Left renal cortex interstitium (tissue), 4 donors: Measurements from ENCODE around the gene COL2A1. TPM values are rescaled to one million over a fixed set of nuclear protein-coding genes. Genes with fewer than 3 reads are reported as not detected.

Experiments used
- DNase-seq, 4 donors: peaks; one replicate each; pipeline ENCODE4 v3.0.0-alpha.2; 2013; ENCODE audit warnings: low read depth in 4 of 4, low spot score in 2 of 4, missing footprints in 1 of 4
- polyA plus RNA-seq, 4 donors: library from polyadenylated mRNA; unstranded; fragments of 120-200 nt; gene quantifications; one replicate each; pipeline ENCODE4 v1.2.1, GENCODE V29; 2013; ENCODE audit not compliant: insufficient read length in 4 of 4

COL2A1 gene
- polyA plus RNA-seq, 4 donors: 38.3 to 66.6 (median 45.3) TPM

DNA sequence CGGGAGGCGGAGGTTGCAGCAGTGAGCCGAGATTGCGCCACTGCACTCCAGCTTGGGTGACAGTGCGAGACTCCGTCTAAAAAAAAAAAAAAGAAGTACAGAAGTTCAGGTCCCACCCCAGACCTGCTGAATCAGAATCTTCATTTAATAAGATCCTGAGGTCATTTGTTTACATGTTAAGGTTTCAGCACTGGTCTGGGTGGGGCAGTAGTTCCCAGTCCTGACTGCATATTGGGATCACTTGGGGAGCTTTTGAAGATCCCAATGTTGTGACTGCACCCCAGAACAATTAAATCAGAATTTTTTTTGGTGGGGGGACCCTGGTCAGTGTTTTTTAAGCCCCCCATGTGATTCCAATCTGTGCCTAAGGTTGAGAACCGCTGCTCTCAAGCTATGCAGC, 11.7 kb upstream of the COL2A1 start:
- no peak for DNase-seq

DNA sequence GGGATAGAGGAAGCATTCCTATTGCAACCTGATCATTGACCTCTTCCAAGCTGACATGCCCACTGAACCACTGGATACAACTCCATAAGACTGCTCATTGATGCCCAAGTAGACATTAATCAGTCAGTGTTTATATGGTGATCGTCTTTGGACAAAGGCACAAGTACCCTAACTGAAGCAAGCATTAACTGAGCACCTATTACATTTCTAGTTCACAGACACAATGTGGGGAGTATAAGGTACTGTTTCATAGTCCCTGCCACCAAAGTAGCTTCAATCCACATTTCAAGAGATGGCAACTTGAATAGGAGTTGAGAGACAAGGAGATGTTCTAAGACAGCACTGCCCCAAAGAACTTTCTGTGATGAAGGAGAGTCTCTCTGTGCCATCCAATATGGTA, 10.9 kb upstream of the COL2A1 start:
- DNase-seq: no peak

DNA sequence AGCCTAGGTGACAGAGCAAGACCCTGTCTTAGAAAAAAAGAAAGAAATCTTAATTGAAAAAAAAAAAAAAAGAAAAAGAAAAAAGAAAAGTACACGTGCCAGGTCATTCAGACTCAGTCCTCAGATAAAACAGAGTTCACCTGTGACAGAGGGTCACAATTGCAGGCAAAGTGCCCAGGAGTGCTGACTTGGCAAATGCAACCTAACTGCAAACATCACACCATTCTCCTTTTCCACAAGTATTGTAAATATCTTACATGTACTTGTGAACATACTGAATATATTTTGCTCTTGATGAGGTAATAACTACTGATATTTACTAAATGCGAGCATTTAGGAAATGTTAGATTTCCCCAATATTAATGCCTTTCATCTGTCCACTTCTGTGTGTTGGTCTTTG, 9.0 kb upstream of the COL2A1 start:
- no peak for DNase-seq

DNA sequence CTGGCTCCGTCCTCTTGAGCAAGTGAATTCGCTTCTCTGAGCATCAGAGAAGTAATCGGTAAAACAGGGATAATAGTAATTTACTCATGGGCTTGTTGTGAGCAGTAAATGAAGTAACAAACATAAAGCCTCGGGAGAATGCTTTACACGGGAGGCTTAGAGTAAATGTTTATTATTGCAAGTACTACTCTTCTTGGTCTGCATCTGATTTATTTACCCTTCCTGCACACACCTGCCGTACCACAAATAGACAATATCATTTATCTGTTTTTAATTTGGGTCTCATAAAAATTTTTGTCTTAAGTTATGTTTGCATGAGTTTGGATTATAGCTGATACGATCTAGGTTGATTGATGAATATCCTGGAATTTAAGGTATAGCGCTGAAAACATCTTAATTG, 7.8 kb upstream of the COL2A1 start:
- no peak for DNase-seq

DNA sequence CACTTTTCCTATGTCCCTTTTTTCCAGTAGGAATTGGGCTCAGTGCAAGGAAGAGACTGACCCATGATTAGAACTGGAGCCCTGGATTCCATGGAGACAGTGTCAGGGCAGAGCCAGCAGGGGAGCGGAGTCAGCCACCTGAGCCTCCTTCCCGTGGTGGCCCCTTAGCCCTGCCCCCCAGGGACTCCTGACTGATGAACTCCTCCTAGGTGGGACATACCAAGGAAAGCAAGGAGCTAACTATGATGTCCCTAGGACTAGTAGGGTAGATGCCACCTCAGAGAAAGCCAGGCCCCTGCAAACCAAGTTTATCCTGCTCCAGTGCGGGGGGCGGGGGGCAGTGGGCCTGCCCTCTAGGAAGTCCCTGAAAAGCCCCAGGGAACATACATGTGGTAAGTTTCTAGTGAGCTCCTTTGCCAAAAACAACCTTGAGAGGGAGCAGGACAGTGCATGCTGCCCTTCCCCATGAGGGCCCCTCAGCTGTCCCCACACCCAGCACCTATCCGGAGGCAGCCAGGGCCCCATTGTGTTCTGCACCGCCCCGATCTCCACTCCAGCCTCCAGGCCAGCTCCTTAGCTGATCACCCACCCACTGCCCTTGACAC, 6.2 kb upstream of the COL2A1 start:
- no peak for DNase-seq

DNA sequence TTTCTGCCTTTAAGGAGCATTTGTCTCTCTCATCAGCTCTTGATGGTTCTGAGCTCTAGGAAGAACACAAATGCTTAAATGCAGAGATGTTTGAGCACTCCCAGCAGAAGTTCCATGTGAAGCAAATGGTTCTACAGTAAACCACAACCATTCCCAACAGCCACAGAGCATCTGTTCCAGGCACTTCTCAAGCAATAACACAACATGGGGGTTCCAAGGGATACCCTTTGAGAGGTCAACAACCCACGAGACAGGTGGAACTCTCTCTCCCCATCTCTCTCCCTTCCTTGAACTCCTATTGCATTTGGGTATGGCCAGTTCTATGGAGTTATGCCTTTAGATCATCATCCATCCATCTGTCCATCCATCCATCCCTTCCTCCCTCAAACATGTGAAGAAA, 5.2 kb upstream of the COL2A1 start:
- no peak for DNase-seq

DNA sequence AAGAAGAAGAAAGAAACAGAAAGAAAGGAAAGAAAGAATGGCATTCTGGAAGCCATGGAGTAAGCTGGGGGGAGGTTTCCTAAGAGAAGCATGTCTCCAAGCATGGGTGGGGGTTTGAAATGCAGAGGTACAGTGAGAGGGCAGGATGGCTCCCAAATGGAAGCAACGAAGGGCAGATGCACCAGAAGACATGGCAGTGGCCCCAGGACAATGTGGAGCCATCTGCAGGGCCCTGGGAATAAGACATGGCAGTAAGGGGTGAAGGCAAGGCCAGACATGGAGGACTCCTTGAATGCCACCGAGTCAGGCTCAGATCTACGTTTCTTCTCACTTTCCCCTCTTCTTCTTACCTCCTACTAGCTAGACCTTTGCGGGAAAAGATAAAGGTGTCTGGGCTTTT, 4.7 kb upstream of the COL2A1 start:
- no peak for DNase-seq

DNA sequence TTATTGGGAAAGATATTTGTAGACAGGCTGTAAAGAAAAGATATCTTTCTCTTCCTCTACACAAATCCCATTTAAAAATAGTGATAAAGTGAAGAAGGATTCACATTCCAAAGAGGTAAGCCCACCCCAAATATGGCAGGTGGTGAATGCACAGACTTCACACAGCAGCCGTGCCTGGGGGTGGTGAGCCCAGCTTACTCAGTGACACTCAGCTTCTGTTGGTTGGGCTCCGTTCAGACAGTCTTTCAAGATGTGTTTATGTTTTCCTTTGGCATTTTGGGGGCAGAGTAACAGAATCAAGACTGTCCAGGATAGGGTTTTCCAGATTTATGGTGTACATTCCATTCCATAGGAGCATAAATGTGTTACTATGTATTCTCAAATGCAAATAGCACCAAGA, 4.1 kb upstream of the COL2A1 start:
- no peak for DNase-seq

DNA sequence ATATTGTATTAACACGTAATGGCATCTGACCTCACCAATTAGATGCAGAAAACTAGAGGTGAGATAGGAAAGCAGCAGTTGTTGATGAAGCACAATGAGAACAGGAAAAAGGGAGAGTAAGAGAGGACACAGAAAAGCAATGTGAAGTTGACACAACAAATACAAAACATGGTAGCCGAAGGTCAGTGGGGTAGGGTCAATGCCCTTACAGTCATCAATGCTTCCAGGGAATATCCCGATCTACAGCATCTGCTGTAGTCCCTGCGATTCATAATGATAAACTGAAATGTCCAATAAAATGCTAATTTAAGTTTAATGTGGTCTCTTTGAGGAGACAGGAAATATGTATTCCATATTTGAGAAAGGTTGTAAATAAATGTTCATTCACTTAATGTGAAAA, 2.9 kb upstream of the COL2A1 start:
- DNase-seq: no peak

DNA sequence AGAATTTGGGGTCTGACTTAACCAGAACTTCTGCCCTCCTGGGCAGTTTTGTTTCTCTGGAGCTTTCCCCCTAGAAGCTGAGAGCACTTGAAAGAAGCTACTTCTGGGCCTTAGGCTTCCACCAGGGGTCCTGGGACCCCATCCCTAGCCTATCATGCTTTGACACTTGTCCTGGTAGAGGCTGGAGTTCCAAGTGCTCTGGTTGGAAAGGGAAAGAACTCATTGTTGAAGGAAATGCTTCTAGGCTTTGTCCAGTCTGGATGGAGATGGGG, 1.4 kb upstream of the COL2A1 start:
- DNase-seq: no peak

DNA sequence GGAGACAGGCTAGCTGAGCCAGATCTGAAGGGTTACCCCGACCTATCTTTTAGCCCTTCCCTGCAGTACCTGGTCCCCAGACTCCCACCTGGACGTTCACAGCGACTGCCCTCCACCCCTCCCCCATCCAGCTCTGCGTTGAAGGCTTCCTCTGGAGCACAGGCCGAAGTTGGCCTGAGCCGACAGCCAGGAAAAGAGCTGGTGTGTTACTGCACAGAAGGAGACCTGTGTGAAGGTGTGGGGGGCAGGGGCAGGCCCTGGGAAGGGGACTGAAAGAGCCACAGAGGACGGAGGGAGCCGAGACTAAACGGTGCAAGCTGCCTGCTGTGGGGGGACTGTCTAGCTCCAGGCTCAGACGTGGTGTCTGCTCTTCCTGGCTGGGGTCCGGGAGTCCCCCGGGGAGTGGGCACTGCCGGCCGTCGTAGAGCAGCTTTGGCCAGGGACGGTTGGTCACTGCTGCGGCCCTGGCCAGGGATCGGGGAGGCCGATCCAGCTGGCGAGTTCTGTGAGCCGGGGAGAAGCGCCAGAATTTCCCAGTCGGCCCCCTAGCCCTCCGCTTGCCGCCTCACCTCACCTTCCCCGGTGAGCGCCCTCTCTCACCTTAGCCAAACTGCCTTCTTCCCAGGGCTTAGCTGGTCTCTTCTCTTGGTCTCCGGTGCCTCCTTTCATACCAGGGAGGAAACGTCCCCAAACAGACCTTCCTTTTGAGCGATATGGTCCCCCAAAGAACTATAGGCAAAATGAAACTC, 899 bp upstream of the COL2A1 start:
- DNase-seq: no peak

DNA sequence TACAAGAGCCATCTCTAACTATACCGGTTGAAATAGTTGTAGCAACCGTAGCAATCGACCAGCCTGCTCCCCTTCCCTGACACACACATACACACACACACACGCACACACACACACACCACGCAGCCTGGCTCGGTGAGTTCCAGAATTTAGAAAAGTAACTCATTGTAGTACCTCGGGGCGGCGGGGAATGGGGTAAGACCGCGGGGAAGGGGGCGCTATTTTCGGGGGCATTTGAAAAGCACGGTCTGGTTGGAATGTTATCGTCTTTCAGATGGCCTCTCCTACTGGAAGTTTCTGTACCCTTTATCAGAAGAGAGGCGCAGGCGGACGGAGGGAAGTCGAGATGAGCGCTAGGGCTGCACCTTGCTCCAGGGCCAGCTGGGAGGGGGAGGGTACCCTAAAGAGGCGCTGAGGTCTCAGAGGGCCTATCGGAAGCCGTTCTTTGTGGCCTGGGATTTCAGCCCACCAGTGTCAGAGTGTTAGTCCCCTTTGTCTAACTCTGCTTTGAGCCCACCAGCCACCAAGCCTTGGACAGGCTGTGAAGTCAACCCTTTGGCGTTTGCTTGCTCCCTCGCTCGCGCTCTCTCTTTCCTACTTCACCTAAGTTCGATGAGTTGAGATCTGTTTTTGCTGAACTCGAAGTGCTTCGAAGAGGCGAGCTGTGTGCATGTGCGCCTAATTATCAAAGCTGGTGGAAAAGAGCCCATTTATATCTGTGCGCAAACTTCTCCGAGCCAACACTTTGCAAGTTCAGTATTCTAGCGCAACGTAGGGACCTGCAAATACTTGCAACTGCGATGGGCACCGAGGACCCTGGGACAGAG, 837 bp downstream of the COL2A1 start:
- DNase-seq: no peak

DNA sequence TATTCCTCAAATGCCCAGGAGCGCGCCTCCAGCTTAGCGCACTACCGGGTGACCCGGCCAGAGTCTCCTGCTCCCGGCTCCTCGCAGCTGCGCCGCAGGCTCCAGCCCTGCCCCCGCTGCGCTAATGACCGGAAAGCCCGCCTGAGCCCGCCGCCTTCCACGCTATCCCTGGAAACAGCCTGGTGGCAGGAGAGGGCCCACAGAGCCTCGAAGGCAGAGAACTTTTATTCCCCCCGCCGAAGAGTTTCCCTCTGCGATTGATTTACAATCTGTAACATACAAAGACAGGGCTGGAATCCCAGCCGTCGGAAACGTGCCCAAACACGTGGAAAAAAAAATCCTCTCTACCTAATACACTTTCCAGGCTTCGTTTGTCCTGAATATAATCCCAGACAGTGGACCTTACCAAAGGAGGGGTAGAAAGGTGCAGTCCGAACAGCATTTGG, 1.5 kb downstream of the COL2A1 start:
- DNase-seq: no peak

DNA sequence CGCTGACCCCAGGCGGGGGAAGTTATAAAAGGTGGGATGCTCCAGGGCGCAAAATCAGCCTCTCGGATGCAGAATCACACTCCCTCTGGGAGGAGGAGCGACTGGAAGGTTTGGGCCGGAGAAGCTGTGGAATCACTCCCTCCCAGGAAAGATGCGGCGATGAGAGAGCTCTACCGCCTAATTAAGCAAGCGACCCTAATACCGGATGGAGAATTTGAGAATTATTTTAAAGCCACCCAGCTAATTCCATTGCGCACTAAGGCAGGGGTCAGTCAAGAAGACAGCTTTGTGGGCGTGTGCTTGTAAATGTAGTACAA, 1.9 kb downstream of the COL2A1 start:
- DNase-seq: no peak

DNA sequence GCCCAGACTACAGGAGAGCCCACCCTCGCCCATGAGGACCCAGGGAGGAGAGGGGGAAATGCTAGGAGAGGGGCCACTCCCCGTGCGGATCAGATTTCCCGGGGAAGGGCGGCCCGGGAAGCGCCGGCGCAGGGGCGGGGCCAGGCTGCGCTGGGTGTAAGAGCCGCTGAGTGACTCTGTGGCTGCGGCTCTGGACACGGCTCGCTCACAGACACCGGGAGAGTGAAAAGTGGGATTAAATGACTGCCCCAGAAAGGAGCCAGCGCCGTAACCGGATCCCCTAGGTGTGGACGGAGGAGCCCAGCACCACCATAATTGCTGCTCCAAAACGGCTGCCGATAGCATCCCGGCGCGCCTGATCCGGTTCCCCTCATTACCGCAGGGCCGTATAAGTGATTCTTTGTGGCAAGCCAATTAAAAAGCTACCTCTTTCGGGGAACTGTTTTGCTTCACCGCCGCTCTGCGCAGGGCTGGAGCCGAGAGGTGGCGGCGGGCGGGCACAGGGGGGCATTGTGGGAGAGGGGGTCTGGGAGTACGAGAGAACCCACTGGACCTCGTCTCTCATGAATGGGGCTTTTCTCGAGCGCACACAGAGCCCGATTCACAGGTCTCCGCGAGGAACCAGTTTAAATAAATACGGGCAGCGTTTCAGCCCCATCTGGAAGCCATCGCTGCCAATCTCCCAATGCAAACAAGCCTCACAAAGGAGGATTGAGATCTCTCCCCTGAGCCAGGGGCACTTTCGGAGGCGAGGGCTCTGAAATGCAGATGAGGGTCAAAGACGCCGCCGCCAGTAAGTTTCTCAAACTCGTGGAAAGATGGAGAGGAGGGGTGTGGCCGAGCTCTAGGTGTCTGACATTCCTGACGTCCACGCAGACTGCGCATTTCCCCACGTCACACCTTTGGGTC, 2.5 kb downstream of the COL2A1 start:
- DNase-seq: no peak

DNA sequence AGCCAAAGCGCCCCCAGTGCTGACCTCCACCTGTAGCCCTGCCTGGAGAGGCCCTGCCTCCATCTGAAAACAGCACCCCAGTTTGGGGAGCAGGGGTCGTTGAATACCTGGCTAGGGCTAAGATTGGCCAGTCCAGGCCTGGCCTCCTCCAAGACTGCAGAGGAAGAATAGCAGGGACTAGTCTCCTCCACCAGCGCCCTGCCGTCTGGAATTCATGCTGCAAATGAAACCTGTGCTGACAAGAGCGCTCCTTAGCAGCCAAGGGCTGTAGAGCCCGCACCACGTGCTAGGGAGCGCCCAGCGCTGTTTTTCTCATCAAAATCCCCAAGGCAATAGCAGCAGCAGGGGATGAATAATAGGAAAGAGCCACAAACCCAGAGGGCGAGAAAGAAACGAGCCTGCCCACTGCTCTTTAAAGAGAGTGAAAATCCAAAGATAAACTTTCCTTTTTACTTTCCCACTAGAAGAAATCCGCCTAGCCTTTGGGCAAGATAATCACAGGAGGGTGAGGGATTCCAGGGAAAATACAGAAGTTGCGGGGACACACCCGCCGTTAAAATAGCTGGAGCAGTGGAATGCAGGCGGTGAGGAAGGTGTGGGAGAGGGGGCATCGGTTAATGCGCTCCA, 3.3 kb downstream of the COL2A1 start:
- DNase-seq: no peak

DNA sequence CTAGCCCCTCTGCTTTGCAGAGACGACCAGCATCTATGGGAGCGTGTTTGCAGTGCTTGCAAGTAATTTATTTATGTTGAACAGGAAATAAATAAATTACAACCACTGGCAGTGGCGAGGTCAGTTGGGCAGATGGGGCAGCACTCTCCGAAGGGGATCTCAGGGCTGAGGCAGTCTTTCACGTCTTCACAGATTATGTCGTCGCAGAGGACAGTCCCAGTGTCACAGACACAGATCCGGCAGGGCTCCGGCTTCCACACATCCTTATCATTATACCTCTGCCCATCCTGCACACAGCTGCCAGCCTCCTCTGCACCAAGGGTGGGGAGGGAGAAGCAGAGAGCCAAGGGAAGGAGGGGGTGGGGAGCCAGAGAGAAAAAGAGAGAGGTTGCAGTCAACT, 4.5 kb downstream of the COL2A1 start:
- no peak for DNase-seq

DNA sequence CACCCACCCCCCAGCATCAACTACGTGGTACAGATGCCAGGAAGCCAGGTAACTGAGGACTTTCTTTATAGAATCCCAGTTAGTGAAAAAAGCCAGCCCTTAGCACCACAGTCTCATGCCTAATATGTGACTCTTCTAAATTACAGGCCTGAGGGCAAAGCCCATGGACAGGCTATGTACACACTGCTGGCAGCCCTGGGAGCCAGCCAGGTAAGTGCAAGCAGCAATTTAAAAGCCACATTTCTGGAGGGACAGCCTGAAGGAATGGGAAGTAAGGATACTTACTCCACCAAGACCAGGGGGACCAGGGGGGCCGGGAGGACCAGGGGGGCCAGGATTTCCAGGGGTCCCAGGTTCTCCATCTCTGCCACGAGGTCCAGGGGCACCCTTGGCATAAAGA, 7.0 kb downstream of the COL2A1 start:
- DNase-seq: no peak

DNA sequence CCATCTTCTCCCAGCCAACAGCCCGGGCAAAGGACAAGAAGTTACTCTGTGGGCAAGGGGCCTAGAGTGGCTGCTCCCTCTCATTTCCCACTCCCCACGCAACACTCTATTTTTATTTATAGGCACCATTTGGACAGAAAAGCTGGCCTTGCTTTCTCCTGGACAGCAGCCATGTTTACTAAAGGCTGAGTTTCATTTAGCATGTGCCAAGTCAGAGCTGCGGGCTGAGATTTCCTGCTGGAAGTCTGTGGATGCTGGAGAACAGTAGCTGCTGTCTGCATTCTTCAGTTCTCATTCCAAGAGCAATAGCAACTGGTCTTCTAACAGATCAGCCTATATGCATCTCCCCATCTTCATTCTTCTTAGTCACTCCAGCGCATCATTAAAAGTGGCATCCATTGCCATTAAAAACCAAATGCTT, 8.3 kb downstream of the COL2A1 start:
- DNase-seq: peak in 1 of 4 donors; percentile 24

DNA sequence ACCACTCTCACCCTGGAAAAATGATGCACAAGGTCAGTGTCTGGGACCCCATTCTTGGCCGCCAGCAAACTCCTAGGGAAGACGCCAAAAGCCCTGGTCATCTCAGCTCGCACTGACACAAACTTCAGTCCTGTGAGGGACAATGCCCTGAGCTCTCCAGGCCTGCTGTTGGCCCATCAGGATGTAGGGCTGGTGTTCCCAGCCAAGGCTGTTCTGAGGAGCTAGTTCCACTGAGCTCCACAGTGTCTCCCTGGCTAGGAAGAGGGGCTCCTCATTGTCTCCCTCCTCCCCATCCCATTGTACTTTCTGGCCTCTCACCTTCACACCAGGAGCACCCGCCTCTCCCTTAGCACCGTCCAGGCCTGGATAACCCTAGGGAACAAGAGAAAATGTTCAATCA, 10.8 kb downstream of the COL2A1 start:
- no peak for DNase-seq

DNA sequence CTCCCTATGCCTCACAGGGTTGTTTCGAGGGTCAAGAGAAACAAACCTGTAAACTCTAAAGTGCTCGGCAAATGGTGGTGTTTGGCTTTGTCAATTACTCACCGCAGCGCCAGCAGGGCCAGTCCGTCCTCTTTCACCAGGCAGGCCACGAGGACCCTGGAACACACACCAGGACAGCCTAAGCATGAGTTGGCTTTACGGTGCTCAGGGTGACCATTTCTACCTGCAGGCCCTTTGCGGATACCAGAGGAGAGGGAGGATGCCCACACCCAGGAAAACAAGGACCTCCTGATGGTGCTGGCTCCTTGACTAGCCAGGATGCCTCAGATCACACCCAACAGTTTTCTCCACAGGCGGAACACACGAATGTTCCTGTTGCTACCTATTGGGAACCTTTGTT, 11.5 kb downstream of the COL2A1 start:
- DNase-seq: no peak
